Erythroblast (primary cell): ENCODE measurements around the gene VSTM2A.
"Not testable (repeated sequence)": the region's sequence is repeated elsewhere in the genome, so short reads cannot be mapped to it uniquely, and the experiment has no call there.

Source experiments
- DNase-seq, 2 experiments: peaks; one replicate each; lab custom pipeline; 2025; lab: John Stamatoyannopoulos, UW
- GATA1 ChIP-seq: IDR thresholded peaks from 2 replicates; pipeline ENCODE4 v1.6.1; 2011; ENCODE audit warnings: low read depth, mild to moderate bottlenecking, control low read depth, low read length, moderate library complexity
- POLR2A ChIP-seq: IDR thresholded peaks from 2 replicates; pipeline ENCODE4 v1.6.1; 2011; ENCODE audit warnings: mild to moderate bottlenecking, low read length

Gene VSTM2A

GRCh38 chr7:54541669-54542625, at the start of gene VSTM2A:
Gene VSTM2A (plus strand): TSS chr7:54542375. CDS start chr7:54542731, 356 bp downstream.
- DNase-seq: no peak
- TF ChIP-seq POLR2A (no peak), GATA1 (no peak)

- DNase-seq: not testable (repeated sequence)
Measured at GRCh38 chr7:54504531-54504930, 37.6 kb upstream of the VSTM2A start.

GRCh38 chr7:54529568-54529967, 12.6 kb upstream of the VSTM2A start:
- no peak for DNase-seq
- TF ChIP-seq GATA1 (no peak), POLR2A (no peak)

- TF ChIP-seq GATA1: no peak
- no peak for TF ChIP-seq POLR2A
- DNase-seq: no peak
Measured at GRCh38 chr7:54538122-54538521, 4.1 kb upstream of the VSTM2A start.

GRCh38 chr7:54543051-54543488, 895 bp downstream of the VSTM2A start:
- no peak for TF ChIP-seq GATA1
- no peak for TF ChIP-seq POLR2A
- no peak for DNase-seq

GRCh38 chr7:54544149-54544526, 2.0 kb downstream of the VSTM2A start:
- TF ChIP-seq GATA1 (no peak), POLR2A (no peak)
- DNase-seq: no peak

- no peak for TF ChIP-seq POLR2A
- no peak for TF ChIP-seq GATA1
- DNase-seq: no peak
Measured at GRCh38 chr7:54544527-54545240, 2.5 kb downstream of the VSTM2A start.

GRCh38 chr7:54545241-54545563, 3.0 kb downstream of the VSTM2A start:
- DNase-seq: no peak
- TF ChIP-seq POLR2A: no peak
- TF ChIP-seq GATA1: no peak

GRCh38 chr7:54546081-54546985, 4.2 kb downstream of the VSTM2A start:
- no peak for DNase-seq
- no peak for TF ChIP-seq GATA1
- no peak for TF ChIP-seq POLR2A

GRCh38 chr7:54546986-54547314, 4.8 kb downstream of the VSTM2A start:
- TF ChIP-seq POLR2A (no peak), GATA1 (no peak)
- no peak for DNase-seq

GRCh38 chr7:54550471-54550870, 8.3 kb downstream of the VSTM2A start:
- no peak for TF ChIP-seq GATA1
- TF ChIP-seq POLR2A: no peak
- no peak for DNase-seq

- no peak for DNase-seq
- TF ChIP-seq GATA1: no peak
- no peak for TF ChIP-seq POLR2A
Measured at GRCh38 chr7:54556121-54556520, 13.9 kb downstream of the VSTM2A start.

- TF ChIP-seq POLR2A (no peak), GATA1 (no peak)
- no peak for DNase-seq
Measured at GRCh38 chr7:54559401-54559800, 17.2 kb downstream of the VSTM2A start.
